Gastroesophageal sphincter (tissue), 4 donors: ENCODE results near the gene UTS2B. TPM values are rescaled to one million over a fixed set of nuclear protein-coding genes. Genes with fewer than 3 reads are reported as not detected.

Source experiments
- total RNA-seq, 4 donors: library from RNA; depleted of rRNA; stranded (reverse); fragments of >200 nt; gene quantifications; one replicate each; pipeline ENCODE4 v1.1.0, GENCODE V29; 2016

UTS2B gene
- total RNA-seq, 4 donors from 2014 or later: 0.20 TPM; not detected in 3

Other genes starting within 250 kb of the UTS2B start
- not detected for gene OSTN, start 131.3 kb downstream of the UTS2B start, total RNA-seq
- 100 to 1,000 TPM; 133 to 248 (median 194) TPM for gene CCDC50, start 1.1 kb downstream of the UTS2B start, total RNA-seq
- gene PYDC2, start 130.6 kb upstream of the UTS2B start, total RNA-seq: not detected